ENCODE results near the gene CXXC5.
"Not testable (repeated sequence)": the region's sequence is repeated elsewhere in the genome, so short reads cannot be mapped to it uniquely, and the experiment has no call there.

Gene CXXC5

DNA sequence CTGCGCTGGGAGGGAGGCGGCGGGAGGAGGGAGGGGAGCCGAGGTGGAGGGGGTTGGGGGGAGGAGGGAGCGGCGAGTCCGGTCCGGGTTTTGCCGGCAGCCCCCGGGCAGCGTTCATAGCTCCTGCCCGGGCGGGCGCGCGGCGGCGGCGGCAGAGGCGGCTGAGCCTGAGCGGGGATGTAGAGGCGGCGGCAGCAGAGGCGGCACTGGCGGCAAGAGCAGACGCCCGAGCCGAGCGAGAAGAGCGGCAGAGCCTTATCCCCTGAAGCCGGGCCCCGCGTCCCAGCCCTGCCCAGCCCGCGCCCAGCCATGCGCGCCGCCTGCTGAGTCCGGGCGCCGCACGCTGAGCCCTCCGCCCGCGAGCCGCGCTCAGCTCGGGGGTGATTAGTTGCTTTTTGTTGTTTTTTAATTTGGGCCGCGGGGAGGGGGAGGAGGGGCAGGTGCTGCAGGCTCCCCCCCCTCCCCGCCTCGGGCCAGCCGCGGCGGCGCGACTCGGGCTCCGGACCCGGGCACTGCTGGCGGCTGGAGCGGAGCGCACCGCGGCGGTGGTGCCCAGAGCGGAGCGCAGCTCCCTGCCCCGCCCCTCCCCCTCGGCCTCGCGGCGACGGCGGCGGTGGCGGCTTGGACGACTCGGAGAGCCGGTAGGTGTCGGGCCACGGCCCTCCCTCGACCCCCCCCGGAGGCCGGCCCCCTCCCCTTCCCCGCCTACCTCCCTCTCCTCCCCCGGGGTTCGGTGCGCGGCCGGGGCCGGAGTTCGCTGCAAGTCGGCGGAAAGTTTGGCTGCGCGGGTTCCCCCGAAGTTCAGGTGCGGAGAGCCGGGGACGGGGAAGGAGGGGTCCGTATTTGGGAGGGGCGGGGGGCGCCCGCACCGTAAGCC is at the start of gene CXXC5:
CXXC5 (plus strand) TSS at position 145 of the 877 bp plus-strand sequence. CDS start 32,175 bp downstream, outside the sequence.
- DNase-seq (ENCODE audit: low read depth in 3 of 3): no peak

DNA sequence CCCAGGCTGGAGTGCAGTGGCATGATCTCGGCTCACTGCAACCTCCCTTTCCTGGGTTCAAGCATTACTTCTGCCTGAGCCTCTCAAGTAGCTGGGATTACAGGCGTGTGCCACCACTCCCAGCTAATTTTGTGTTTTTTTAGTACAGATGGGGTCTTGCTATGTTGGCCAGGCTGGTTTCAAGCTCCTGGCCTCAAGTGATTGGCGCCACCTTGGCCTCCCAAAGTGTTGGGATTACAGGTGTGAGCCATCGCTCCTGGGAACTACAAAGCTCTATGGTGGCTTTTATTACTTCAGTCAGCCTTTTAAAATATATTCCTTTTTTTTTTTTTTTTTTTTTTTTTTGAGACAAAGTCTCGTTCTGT is 49.6 kb upstream of the CXXC5 start:
- DNase-seq (ENCODE audit: low read depth in 3 of 3): not testable (repeated sequence)

DNA sequence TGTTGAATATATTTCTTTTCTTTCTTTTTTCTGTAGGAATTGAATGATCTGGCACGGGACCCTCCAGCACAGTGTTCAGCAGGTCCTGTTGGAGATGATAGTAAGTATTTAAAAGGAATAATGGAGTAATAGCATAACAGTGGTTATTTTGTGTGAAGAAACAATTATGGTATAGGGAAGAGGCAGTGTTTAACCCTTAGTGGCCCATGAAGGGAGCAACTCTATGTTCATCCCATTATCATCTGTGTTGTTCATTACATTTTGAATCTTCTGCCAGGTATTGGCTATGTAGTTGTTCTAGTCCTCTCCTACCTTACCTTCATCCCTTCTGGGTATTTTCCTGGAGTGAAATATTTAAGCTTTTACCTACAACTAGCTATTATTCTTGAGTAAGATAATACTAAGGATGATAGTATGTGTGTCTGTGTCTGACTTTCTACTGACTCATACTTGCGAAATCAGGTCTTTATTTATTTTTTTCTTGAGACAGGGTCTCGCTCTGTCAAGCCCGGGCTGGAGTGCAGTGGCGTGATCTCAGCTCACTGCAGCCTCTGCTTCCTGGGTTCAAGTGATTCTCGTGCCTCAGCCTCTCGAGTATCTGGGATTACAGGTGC is 47.7 kb upstream of the CXXC5 start:
- no peak for DNase-seq (ENCODE audit: low read depth in 3 of 3)

DNA sequence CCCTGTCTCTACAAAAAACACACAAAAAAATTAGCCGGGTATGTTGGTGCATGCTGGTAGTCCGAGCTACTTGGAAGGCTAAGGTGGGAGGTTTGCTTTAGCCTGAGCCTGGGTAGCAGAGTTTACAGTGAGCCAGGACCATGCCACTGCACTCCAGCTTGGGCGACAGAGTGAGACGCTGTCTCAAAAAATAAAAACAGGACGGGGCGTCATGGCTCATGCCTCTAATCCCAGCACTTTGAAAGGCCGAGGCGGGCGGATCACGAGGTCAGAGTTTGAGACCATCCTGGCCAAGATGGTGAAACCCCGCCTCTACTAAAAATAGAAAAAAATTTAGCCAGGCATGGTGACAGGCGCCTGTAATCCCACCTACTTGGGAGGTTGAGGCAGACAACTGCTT is 46.7 kb upstream of the CXXC5 start:
- DNase-seq (ENCODE audit: low read depth in 3 of 3): no peak

DNA sequence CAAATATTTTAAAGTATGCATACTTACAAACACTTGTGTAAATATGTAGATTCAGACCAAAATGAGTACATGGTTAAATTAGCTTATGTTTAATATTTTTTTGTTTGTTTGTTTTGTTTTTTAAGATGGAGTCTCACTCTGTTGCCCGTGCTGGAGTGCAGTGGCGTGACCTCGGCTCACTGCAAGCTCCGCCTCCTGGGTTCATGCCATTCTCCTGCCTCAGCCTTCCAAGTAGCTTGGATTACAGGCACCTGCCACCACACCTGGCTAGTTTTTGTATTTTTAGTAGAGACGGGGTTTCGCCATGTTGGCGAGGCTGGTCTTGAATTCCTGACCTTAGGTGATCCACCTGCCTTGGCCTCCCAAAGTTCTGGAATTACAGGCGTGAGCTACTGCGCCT is 46.2 kb upstream of the CXXC5 start:
- DNase-seq (ENCODE audit: low read depth in 3 of 3): not testable (repeated sequence)

DNA sequence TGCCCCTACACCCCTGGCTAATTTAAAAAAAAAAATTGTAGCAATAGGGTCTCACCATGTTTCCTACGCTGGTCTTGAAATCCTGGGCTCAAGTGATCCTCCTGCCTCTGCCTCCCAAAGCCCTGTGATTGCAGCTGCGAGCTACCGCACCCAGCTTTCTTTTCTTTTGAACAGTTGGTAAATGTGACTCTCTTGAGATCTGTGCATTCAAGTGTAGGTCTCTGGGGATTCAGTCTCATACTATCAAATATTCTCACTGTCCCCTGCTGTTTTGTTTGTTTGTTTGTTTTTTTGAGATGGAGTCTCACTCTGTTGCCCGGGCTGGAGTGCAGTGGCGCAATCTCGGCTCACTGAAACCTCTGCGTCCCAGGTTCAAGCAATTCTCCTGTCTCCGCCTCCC is 42.3 kb upstream of the CXXC5 start:
- DNase-seq (ENCODE audit: low read depth in 3 of 3): no peak

DNA sequence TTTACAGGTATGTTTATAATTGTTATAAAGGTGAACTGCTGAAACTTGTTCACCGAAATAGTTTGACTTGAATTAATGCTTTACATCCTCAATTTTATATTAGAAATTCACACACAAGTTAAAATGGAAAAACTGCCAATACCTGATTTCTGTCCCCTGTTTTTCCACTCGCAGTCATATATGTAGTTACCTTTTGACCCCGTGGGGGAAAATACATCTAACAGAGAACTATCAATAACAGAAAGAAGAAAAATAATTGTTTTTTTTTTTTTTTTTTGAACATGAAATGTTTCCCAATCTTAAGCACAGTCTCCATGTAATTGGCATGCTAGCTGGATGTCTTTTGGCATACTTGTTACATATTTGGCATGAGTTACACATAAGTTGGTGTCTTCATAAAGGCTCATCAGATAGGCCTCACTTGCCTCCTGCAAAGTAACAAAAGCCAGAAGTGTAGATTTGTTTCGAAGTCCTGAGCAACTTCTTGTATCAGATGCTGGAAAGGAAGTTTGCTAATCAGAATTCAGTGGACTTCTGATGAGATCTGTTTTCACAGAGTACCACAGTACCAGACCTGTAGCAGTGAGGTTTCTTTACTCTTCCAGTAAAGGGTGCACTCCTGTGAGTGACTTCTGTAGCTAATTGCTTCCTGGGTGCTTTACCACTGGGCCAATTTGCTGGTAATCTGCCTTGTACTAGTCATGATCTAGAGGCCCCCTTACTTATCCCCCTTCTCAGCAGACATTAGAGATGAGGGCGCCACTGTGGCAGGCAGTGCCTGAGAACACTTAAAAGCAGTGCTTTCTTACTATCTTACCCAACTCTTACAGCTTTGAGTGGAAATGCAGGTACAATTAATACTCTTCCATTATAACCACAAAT is 36.2 kb upstream of the CXXC5 start:
- no peak for DNase-seq (ENCODE audit: low read depth in 3 of 3)

DNA sequence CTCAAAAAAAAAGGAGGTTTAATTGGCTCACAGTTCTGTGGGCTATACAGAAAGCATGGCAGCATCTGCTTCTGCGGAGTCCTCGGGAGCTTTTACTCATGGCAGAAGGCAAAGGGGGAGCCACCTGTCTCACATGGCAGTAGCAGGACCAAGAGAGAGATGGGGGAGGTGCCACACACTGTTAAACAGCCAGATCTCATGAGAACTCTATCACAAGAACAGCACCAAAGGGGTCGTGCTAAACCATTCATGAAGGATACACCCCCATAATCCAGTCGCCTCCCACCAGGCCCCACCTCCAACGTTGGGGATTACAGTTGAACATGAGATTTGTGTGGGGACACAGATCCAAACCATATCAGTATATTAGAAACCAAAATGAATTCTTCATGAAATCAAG is 28.3 kb upstream of the CXXC5 start:
- DNase-seq (ENCODE audit: low read depth in 3 of 3): no peak

DNA sequence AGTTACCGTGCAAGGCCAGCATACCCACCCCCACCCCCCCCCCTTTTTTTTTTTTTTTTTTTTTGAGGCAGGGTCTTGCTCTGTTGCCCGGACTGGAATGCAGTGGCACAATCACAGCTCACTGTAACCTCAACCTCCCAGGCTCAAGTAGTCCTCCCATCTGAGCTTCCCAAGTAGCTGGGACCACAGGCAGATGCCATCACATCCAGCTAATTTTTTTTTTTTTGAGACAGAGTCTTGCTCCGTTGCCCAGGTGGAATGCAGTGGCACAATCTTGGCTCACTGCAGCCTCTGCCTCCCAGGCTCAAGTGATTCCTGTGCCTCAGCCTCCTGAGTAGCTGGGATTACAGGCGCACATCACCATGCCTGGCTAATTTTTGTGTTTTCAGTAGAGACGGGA is 22.8 kb upstream of the CXXC5 start:
- DNase-seq (ENCODE audit: low read depth in 3 of 3): not testable (repeated sequence)

DNA sequence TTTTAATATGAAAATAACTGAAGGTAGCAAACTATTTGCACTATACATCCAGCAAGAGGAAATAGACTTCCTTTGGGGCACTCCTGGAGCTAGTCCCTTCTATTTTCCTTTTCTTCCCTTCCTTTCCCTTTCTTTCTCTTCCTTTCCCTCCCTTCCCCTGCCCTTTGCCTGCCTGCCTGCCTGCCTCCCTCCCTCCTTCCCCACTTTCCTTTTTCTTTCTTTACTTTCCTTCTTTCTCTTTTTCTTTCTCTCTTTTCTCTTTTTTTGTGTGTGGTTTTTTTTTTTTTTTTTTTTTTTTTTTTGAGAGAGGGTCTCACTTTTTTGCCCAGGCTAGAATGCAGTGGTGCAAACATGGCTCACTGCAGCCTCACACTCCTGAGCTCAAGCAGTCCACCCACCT is 17.3 kb upstream of the CXXC5 start:
- DNase-seq (ENCODE audit: low read depth in 3 of 3): no peak

DNA sequence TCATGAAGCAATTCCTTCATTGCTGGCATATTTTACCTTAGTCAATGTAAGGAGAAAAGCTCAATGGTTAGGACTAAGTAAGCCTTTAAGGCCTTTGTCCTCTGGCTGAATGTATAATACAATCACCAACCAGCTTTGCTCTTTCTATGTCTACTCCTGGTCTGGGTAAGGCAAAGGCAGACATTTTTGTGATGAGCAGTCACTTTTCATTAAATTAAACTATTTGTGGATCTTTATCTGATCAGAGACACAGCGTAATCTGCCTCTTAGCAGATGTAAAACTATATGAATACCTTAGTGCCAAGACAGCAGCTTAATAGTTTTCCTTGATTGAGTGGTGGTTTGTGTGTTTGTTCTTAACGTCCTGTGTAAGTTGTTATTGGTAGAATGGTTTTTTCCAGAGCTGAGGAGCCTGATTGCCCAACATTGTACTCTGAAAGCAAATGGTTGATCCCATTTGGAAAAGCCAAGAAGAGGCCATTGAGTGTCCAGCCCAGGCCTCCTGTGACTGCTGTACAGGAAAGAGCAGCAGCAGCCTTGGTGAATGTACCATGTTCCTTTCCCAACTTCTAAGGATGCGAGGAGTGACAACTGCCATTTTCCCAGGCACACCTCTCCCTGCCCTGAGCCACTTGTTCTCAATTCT is 16.5 kb upstream of the CXXC5 start:
- DNase-seq (ENCODE audit: low read depth in 3 of 3): no peak

DNA sequence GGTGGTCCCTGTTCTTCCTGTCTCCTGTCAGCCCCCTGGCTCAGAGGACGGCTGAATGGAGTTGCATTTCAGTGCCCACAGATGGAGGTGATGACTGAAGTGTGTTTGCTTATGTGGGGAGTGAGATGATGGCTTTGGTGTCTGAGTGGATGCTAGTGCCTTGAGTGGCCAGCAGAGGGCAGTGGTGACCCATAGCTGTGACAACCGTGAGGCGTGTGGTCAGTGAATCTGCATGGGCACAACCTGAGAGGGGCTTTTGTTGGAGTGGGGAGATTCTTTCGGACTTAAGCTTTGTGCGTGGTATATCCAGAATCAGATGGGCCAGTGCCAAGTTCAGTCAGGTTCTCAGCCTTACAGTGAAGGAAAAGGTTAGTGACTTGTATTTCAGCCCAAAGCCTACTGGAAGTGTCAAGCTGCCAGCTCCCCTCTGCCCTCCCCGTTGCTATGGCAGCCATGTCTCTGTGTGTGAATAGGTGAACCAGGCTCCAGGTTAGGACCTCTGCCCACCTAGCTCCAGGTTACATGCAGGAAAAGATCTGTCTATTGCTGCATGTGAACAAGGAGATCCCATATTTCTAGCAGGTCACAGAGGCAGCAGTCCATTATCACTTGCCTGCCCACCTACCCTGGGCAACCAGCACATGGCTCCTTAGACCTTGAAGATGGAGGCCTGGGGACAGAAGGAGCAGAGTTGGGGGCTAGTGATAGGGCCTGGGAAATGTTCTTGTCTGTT is 14.7 kb upstream of the CXXC5 start:
- DNase-seq (ENCODE audit: low read depth in 3 of 3): peak in 2 of 3 donors; percentile 39 to 58

DNA sequence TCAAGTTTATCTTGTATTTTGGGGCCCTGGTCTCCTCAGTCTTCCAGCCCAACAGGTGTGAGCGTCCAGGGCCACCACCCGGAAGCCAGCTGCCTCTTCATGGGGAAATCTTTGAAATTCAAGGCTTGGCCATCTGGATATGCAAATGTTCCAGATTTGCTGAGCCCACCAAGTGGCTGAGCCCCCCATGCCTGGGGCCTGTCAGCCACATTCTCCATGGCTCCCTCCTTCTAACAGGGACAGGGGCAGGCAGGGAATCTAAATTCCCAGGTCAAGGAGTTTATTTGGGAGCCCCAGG is 14.2 kb upstream of the CXXC5 start:
- DNase-seq (ENCODE audit: low read depth in 3 of 3): no peak

DNA sequence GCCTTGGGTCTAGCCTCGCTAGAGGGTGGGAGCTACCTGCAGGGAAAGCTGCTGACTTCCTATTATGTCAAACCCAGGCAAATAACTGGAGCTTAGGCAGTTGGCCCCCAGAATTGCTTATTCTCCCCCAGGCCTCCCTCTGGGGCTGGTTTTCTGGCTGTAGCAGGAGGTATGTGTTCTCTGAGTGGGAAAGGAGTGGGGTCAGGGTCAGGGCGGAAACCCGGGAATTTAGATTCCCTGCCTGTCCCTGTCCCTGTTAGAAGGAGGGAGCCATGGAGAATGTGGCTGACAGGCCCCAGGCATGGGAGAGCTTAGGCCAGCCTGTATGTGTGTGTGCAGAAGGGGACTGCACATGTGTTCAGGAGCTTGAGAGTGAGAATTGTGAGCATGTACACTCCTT is 13.6 kb upstream of the CXXC5 start:
- no peak for DNase-seq (ENCODE audit: low read depth in 3 of 3)

DNA sequence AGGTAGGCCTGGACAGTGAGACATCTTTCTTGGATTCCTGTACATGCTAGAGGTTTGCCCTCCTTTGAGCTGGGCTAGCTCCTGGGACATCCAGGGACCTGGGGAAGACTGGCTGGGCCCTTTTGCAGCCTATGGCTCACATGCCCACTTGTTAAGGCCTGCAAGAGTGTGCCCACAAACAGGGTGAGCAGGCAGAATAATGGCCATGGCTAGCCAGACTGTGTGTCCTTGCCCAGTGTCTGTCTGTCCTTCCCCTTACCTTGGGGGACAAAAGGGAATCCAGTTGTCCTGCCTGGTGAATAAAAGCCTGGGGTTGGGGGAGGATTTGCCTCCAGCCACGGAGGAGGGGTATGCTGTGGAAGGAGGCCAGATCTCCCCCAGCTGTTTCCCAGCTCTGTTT is 13.0 kb upstream of the CXXC5 start:
- no peak for DNase-seq (ENCODE audit: low read depth in 3 of 3)

DNA sequence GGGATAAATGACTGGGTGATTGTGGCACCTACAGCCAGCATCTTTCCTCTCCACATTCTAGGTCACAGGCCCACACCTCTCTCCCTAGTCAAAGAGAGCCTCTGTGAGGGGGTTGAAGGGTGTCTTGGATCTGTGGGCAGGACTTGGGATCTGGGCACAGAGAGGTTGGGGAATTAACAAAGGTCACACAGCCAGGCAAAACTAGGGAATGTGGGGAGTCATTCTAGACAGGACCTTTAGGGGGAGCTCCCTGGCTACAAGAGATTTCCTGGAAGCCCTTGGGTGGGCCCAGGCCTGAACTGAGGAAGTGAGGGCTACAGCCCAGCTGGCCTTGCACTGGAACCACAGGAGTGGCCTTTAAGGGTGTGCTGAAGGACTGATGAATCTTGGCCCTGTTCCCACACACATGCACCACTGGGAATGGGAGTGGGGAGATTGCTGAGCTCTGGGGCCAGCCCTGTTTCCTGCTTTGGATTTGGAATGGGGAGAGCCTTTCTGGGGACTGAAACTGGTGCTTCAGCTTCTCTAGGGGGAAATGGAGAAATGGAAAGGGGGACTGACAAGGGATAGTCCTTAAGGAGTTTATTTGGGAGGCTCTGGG is 12.4 kb upstream of the CXXC5 start:
- DNase-seq (ENCODE audit: low read depth in 3 of 3): no peak

DNA sequence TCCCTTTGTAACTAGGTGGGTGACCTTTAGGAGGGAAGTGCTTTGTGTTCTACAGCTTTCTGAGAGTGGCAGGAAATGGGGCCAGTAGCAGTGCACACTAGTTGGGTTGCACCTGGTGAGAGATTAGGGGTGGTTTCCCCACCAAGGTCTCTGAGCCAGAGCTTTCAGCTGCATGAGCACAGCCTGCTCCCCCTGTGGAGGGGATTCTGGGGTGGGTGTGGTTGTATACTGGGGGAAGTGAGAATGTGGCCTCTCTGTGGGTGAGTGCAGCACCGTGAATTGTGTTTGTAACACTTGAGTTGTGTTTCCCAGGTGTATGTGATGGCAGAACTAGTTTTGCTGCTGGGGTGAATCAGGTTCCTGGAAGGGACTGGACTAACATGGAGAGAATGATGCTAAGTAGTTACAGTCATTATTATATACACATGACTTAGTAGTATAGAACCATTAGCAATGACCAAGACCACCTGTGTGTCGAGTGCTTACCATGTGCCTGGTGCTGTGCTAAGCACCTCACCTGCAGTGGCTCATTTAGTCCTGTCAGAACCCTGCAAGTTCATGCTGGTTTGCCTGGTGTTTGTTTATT is 11.8 kb upstream of the CXXC5 start:
- peak in 2 of 3 donors; percentile 36 to 59 for DNase-seq (ENCODE audit: low read depth in 3 of 3)

DNA sequence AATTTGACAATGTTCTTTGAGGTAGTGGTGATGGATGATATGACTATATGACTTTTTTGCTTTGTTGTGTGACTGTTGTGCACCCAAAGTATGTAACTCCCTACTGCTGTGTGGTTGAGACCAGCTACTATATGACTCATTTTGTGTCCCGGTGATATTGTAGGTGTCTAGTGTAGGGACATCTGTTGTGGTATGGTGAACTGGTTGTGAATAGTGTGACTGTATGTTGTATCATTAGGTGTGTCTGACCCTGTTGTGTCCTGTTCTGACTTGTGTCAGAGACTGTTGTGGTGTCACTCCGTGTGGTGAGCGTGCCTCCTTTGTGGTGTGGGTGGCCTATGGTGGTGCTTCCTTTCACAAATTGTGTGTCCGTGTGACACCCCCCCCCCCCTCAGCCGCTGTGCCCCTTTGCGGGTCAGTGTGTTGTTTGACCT is 11.2 kb upstream of the CXXC5 start:
- peak in 2 of 3 donors; percentile 25 to 30 for DNase-seq (ENCODE audit: low read depth in 3 of 3)

DNA sequence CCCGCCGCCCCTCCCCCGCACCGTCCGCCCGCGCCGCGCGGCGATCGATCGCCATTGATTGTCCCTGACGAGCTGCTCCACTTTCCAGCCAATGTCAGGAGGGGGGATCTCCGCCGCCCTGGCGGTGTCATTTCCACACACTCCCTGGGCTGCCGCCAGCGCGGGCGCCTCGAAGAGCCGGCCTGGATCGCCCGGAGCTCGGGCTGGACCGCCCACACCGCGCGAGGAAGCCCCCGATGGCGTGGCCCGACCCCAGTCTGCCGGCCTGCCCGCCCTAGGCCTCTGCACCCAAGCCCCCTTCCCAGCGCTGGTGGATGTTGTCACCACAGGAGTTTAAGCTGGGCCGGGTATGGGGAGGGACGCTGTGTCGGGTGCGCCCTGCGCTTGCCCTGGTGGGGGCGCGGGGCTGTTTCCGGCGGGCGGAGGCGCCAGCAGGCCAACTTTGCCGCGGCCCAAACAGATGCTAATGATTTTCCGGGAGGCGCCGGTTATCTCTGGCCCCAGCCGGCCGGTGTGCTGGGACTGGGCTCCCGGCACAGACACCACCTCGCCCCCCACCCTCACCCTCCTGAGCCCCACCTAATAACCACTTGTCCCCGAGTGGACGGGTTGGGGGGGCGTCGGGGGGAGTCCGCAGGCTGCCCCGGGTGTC is 10.6 kb upstream of the CXXC5 start:
- DNase-seq (ENCODE audit: low read depth in 3 of 3): peak in 1 of 3 donors; percentile 31
